Stromal cell of bone marrow (primary cell): Measurements from ENCODE around the gene SYT15B.
"Not testable (repeated sequence)": the region's sequence is repeated elsewhere in the genome, so short reads cannot be mapped to it uniquely, and the experiment has no call there.

ENCODE experiments used
- DNase-seq: peaks from one replicate; pipeline ENCODE4 v3.0.0-alpha.2; 2012; ENCODE audit warnings: low read depth

SYT15B gene

DNA sequence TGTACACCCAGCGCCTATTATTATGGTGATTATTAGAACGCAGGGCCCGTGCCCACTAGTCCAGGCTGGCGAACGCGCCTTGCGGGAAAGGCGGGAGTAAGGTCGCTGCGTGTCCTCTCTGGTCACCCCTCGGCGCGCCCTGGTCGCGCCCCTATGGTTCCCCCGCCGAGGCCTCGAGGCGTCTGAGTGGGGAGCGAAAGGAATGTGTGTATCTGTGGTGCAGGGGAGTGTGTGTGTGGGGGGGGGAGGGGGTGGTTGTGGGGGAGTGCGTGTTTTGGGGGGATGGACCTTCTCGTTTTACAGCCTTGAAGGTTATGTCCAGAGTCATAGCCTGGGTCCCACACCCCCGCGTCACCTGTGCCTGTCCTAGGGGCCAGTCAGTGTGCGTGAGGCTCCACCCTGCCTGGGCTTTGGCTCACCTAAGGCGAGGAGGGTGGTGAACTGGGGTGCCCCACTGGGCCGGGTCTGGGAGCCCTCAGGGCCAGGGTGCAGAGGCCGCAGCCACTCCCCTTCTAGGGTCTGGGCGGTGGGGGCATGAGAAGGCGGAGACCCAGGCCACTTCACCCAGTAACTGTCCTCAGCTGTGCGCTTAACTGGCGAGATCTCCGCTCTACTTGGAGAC, at the start of gene SYT15B:
Gene SYT15B (minus strand): TSS at position 39 of the 622 bp plus-strand sequence. CDS start 952 bp downstream, outside the sequence.
- DNase-seq: not testable (repeated sequence)

DNA sequence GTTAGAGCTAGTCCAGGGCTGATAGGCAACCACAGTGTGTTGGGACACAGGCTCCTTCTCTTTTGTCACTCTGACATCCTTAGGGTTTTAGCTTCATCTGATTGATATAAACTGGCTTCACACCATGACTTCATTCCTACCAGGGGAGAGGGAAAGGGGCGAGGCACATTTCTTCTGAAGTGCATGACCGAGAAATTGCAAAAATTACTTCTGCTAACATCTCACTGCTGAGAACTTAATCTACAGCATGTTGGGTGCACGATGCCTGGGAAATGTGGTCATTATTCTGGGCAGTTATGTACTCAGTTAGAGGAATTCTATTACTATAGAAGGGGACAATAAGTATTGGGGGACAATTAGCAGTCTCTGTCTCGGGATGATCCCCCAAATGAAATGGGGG, 16.2 kb upstream of the SYT15B start:
- DNase-seq: not testable (repeated sequence)

DNA sequence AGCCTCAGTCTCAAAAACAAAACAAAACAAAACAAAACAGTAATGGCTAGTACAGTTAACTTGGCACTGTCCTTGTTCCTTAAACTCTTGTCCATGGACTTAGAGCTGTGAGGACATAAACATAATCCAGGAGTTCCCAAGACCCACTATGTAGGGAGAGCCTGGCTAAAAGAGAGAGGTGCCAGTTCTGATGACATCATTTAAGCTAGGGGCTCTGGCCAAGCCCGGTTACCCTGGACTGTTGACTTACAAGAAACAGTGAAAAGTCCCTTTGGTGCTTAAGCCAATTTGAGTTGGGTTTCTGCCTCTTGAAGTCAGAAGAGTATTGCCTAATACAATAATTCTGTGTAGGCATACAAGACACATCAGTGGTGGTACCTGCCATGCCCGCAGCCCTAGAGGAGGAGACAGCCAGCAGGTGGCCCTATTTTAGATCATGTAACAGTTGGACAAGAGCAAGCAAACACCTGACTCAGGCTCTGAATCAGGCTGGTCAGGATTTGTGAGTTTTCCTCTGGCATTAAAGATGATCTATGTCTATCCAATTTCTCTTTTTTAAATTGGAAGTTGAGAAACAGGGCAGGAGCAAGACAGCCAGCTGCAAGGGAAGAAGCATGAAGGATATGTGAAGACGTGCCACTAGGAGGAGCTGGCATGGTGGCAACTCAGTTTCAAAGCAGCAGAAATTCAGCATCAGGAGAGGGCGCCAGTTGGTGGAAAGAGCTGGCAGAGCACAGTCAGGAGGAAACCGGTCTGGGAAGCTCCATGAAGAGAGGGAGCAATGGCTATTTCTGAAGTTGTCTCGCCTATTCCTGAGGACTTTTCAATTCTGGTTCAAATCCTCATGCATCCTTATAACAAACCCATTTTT, 12.2 kb upstream of the SYT15B start:
- peak; percentile 35 for DNase-seq

DNA sequence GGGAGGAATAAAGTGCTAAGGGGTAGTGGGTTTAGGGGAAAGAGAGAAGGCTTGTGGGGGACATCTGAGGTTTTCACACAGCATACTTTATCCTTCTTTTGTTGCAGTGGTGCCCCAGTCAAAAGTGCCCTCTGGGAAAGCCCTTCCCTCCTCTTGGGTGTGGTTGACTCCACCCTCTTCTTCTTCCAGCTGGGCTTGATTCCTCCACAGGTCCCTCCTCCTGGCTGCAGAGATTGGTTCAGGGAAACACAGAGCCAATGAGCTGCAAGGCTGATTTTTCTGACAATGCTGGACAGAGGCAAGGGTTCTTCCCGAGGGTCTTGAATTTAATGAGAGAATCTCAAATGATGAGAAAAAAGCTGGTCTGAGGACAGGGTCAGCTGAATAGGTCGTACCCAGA, 7.4 kb upstream of the SYT15B start:
- DNase-seq: not testable (repeated sequence)

DNA sequence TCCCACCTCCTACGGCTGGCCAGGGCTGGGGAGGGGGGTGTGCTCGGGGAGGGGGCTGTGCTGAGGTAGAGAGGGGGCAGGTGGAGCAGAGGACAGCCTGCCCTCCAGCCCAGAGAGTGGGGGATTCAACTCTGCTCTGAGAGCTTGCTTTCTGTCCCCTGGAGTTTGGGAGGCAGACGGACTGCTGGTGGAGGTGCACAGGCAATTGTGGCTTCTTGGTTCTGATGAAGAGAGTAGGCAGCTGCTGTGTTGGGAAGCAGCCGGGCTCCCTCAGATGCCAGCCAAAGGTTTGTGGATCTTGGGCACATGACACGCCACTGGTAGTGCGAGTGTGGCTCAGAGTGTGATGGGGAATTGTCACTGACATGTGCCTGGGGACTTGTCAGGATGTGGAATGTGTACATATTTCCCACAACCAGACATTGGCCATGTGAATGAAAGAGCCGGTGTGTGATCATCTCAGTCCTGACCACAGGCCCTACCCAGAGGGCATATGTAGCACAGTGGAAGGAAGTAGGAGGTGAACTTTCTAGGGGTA, 5.3 kb upstream of the SYT15B start:
- not testable (repeated sequence) for DNase-seq

DNA sequence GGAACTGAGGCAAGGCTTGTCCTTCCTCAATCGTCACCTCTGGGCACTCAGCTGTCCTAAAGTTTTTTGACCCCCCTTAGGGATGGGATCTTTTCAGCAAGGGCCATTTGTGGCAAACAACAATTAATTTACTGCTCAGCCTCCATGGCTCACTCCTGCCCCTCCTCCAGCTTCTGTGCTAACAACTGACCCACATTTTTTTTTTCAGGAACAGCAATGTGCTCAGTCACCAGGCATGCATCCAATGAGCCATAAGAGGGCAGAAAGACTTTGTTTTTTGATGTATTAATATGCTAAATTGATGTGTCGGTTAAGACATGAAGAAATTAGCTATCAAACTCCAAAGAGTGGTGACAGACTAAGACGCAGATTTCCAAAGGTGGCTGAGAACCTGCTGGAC, 4.7 kb upstream of the SYT15B start:
- DNase-seq: peak; percentile 35

DNA sequence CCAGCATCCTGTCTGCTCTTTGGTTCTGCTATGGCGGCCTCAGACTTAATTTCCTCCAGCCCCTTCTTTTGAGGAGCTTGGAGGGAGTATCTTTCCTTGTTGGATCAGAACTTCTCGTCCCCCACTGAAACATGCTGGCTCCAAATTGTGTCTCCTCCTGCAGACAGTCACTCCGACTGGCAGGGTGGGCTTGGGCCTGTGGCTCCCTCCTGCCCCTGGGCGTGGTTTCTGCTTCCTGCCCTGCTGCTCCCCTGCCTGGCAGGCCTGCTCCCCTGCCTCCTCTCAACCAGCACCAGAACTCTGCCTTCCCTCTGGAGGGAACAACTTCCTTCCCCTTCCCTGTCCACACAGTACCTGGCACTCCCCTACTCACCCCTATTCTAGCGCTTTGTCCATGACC, 3.8 kb upstream of the SYT15B start:
- DNase-seq: not testable (repeated sequence)

DNA sequence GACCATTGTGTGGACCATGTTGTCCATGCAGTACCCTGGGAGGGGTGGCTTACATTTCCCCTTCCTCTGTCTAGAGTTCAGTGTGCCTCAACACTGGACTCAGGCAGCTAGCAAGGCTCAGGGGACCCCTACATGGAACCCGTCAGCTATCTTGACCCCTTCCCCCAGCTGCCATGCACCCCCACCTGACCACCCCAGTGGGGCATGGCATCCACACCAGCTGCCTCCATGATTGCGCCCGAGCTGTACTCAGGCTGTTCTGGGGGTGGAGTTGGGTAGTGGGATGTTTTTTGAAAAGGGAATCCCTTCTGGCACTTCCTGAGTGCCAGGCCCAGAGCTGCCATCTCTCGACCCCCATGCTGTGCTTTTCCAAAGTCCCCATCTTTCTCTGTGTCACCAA, 1.8 kb upstream of the SYT15B start:
- DNase-seq: not testable (repeated sequence)

DNA sequence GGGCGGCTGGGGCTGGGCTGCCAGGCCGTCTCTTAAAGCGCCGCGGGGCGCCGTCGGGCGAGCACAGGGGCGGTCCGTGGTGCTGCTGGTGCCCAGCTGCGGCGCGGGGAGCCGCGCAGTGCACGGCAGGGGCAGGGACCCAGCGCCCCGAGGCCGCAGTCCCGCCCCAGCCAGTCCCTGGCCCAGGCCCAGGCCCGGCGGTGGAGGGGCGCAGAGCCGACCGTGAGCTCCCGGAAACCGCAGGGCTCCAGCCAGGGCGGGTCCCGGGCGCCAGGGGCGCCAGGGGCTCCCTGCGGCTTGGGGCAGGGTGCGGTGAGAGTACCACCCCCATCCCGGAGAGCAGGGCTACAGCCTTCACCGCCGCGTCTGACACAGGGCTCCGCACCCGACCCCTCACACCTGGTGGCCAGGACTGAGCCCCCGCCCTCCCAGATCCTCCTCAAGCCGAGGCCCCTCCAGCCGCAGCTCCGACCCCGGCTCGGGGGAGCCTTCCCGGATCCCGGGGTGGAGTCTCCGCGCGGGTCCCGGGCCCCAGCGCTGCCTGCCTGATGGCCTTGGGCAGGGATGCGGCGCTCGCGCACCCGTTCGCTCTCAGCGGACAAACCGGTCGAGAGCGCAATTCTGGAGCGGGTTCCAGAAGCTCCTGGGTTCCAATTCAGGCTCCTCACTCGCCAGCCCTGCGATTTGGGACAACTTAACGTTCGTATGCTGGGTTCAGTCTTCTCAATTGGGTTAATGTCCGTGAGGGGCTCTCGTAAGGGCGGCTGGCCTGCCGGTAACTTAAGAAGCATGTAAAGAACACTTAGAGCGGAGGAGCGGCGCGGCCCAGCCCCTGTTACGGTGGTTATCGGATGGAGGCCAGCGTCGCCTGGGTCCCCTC, 478 bp downstream of the SYT15B start:
- not testable (repeated sequence) for DNase-seq

DNA sequence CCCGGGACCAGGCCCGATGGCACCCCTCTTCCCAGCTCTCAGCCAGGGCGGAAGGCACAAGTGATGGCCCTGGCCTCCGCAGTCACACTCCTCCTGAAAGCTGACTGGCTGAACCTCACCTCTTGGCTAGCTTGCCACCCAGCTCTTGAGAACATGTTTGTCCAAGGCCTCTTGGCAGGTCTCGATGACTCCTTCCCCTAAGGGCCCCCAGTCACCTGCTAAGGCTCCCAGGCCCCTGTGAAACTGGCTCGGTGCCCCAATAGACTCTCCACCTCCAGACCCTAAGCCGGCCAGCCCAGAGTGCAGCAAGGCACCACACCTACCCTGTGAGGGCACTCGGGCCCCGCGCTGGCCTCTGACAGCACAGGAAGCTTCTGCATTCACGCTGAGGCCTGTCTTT, 4.5 kb downstream of the SYT15B start:
- not testable (repeated sequence) for DNase-seq

DNA sequence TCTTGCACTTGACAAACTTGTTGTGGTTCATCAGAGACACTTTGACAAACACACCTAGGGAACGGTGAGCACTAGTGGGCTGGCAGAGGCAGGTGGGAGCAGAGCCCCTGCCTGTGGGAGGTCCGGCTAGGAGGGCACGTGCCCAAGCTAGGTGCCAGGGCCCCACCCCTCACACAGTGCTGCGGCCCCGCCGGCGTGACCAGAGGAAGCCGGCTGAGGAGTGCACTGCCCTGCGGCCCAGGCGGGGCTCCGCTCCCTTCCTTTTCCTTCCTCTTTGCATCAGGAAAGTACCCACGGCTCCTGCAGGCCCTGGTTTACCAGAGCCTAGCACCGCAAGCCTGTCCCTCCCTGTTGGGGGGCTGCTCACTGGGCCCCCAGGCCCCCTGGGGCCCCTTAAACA, 7.2 kb downstream of the SYT15B start:
- DNase-seq: not testable (repeated sequence)

DNA sequence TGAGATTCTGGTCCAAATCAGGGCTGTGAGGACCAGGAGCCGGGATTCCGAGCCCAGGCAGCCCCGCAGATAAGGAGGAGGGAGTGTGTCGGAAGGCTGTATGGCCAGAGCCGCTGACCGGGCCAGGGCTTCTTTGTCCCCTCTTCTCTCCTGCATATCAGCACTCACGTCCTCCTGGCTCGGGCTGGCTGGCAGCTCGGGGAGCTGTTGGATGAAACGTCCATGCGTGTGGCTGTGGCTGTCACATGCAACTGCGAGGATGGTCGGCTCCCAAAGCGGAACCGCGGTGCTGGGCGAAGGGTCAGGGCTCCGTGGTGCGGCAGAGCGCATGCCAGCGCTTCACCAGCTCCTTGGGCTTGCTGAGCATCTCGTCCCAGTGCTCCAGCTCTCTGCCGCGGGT, 9.5 kb downstream of the SYT15B start:
- not testable (repeated sequence) for DNase-seq

DNA sequence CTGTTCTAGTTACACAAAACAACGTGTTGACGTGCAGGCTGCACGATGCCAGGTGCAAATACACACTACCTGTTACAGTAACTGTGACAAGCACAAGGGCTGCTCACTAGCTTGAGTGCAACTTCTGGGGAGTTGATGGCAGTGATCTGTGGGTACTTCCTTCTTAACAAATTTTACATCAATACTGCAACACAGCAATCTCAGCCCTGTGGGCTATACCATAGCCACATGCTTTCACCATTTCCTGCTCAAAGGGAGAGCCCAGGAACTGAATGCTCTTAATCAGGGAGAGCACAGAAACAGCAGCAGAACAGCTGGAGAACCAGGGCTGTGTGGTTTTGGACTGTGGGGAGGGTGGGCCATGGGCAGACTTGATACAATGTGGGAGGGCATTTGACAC, 10.2 kb downstream of the SYT15B start:
- not testable (repeated sequence) for DNase-seq

DNA sequence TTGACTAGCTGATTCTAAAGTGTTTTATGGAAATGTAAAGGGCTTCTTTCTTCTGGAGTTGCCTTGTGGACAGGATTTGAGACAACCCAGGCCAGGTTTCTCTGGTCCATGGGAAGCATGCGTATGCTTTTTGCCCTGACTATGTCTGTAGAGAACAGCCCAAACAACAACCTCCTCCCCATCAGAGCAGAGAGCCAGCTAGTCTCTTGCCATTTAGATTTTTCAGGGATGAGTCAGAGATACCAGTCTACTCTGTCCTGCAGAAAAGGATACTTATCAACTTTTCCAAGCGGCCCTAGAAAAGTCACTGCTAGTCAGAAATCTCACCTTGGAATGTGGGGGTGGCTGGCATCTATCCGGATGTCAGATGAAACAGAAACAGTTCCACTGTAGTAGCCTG, 11.6 kb downstream of the SYT15B start:
- DNase-seq: not testable (repeated sequence)

DNA sequence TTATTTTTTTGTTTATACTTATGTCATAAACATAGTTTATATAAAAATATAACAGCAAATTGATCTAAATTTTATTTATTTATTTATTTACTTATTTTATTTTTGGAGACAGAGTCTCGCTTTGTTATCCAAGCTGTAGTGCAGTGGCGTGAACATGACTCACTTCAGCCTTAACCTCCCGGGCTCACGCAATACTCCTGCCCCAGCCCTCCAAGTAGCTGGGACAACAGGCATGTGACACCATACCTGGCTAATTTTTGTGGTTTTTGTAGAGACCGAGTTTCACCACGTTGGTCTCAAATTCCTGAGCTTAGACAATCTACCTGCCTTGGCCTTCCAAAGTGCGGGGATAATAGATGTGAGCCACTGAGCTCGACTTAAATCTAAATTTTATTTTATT, 13.0 kb downstream of the SYT15B start:
- not testable (repeated sequence) for DNase-seq

DNA sequence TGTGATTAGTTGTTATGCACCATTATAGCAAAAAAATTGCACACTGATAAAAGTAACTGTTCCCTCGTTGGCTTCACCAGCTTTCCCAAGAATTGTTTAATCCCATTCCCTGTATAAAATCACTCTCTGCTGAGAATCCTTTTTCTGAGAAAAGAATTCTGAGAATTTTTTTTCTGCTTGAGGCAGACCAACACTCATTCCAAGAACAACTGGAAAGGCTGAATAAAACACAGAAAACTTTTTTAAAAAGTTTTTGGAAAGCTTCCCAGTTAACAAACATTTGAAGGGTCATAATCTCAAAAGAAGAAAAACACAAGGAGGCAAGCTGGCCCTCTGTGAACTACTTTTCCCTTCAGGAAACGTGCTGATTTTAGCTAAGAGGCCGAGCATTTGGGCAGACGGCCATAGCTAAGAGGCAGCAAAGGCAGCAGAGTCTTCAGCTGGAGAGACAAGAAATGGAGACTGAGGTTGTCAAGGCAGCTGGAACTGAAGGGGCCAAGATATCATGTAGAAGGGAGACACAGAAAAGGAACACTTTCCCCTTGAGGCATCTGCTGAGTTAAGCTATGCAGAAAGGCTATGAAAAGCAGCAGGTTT, 16.5 kb downstream of the SYT15B start:
- DNase-seq: not testable (repeated sequence)

DNA sequence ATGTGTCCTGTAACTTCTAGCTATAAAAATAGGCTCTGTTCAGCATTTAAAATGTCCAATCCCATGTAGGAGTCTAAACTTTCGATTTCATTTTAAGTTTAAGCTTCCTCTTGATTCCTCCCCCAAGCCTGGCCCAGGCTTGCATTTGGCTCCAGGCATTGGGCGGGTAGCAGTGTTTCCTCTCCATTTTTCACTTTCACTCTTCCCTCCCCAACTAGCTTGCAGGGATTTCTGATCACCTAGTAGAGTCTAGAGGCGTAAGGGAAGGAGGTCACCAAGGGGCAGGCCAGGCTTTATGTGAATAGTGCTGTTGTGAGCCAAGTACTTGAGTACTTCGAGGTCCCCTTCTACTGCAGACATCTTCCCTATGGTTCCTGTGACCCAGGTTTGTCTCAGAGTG, 18.5 kb downstream of the SYT15B start:
- DNase-seq: not testable (repeated sequence)

DNA sequence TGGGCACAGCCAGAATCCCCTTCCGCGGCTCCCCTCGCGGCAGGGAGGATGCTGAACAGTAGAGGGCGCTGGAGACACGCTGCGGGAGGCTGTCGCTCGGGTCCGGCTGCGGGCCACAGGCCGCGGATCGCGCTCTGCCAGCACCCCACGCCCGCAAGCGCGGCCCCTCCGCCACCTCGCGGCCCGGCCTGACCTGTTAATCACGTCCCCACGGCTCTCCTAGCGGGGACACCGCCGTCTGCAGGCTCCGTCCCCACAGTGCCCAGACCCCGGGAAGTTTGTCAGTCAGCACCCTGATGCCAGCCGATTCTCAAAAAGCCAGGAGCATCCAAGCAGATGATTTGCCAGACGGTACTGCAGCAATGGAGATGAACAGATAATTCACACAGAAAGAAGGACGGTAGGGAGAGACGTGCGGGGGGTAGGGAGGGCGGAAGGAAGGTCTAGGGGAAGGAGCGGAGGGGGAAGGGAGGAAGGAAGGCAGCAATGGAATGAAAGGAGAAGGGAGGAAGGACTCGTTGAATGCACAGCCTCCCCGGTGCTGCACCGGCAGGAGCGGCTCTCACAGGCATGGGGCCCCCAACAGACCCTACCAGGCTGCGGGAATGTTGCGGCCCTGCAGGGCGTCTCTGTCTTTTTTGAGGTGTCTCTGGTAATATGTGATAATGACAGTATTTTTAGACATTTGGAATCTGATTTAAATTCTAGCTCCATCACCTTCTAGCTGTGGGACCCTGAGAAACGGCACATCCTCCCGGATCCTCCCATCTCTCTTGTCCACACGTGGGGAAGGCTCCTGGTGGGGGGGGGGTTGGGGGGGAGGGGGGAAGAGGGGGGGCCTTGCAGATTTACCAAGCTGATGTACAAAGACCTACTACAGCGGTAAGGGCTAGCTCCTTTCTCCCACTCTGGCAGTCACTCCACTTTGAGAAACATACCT, 19.5 kb downstream of the SYT15B start:
- DNase-seq: not testable (repeated sequence)

DNA sequence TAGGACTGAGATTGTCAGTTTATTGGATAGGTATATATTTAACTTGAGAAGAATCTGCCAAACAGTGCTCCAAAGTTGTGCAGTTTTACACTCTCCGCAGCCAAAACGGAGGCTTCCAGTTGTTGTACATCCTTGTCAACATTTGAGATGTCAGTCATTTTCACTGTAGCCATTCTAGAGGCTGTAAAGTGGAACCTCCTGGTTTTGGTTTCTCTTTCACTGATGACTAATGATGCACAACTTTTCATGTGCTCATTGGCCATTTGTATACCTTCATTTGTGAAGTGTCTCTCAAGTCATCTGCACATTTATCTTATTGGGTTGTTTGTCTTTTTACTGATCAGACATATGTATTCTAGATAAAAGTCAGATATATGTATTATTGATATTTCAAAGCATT, 22.5 kb downstream of the SYT15B start:
- DNase-seq: not testable (repeated sequence)

DNA sequence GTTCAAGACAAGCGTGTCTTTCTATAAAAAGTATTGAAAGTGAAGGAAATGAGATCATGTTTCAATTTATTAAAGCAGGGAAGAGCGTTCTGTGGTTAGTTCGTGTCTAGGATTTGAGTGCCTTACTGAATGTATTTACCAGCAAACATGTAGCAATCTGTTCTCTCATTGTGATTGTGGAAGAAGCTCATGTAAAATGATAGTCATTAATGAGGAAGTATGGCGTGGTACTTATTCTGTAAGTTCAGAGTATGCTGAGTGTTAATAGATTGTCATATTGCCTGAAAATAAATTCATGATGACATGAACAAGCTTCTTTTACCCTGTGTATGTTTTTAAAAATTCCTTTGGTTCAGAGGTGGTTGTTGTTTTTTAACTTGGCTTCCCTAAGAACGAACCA, 32.5 kb downstream of the SYT15B start:
- DNase-seq: not testable (repeated sequence)
